ENCODE measurements around the gene ASTN2.

ASTN2 gene

DNA sequence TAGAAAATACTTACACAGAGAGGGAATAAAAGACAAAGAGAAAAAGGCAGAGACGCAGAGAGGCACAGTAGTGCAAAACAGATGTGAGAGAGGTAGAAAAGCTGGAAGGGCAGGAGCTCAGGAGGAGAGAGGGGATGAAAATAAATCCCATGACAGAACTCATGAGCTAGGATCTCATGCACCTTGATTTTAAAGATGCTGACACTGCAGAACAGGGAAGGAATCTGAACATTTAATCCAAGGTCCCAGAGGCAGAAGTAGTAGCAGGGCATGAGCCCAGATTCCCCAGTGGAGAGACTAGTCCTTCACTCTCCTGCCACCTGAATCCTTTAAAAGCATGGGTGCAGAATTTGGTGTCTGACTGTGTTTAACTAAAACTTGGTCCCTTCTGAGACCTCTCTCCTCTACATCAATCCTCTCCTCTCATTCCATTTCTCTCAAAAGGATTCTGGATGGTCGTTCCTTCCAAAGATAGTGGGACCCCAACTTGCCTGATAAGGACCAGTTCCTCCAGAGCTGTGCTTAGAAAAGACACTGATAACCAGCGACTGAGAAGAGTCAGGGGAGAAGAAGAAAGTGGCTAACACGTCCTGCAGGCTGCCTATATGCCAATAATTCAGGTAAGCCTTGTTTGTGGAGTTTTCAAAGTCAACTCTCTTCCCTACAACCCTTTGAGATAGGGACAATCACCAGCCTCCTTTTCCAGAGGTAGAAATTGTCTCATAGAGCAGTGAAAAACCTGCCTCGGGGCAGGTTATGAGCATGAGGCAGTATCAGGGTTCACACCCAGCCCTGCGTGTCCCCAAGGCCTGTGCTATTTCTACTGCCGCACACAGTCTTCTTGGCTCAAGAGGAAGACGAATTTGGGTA, 931.0 kb downstream of the ASTN2 start:
- no peak for DNase-seq (ENCODE audit: low spot score)

DNA sequence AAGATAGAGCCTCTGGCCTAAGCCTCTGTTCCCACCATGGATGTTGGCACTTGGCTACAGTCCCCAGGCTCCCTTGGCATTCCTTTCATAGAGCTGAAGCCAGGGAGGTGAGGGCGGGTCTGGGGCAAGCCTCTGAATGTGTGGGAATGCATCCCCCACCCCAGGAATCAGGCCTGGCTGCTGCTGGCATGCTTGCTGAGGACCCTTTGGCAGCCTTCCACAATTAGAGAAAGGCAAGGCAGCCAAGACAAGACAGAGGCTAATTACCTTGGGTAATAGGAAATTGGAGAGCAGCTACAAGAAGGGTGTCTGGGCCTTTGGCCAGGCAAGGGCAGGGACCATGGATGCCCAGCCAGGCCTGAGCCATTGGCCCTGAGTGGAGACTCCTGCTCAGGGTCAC, 932.1 kb downstream of the ASTN2 start:
- DNase-seq (ENCODE audit: low spot score), result no peak

DNA sequence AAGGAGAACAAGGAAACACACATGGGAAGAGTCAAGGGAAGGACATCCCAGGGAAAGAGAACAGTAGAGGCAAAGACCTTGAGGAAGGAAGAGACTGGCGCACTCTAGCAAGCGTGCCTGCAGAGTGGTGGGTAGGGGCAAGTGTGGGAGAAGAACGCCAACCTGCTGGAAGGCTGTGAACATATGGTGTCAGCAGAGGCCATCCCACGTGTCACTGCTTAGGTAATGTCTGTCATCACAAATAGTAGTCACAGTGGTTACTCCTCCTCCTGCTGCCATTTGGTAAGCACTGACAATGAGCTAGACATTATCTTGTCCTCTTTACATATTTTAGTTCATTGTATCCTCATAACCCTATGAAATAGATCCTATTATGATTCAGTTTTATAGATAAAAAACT, 934.2 kb downstream of the ASTN2 start:
- no peak for DNase-seq (ENCODE audit: low spot score)

DNA sequence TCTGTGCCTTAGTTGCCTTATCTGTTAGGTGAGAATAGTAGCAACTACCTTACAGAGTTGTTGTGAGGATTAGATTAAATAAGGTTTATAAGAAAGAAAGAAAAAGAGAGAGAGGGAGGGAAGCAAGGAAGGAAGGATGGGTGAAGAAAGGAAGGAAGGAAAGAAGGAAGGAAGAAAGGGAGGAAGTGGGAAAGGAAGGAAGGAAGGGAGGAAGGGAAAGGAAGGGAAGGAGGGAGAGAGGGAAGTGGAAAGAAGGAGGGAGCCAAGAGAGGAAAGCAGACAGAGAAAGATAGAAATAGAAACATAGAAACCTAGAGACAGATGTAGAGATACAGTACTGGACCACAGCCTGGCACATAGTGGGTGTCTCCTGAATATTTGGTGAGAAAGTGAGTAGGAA, 934.9 kb downstream of the ASTN2 start:
- no peak for DNase-seq (ENCODE audit: low spot score)

DNA sequence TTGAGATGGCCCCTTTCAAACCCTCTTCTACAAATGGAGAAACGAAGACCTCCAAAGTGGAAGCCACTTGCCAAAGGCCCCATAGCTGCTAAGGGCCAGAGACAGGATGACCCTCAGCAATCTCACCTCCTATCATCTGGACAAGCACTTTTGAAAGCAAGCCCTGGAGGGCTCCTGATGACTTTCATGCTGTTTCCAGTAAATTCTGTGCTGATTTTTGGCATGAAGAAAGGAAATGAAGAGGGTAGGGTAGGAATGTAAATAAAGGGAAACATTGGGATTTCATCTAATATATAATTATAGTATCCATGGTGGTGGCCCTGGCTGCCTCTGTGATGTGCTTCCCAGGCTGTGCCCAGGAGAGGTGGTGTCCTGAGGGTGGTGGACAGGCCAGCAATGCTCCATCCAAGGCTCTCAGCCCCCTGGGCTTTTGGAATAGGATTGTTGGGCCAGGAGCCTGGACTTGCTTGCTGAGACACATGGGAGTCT, 935.8 kb downstream of the ASTN2 start:
- no peak for DNase-seq (ENCODE audit: low spot score)

DNA sequence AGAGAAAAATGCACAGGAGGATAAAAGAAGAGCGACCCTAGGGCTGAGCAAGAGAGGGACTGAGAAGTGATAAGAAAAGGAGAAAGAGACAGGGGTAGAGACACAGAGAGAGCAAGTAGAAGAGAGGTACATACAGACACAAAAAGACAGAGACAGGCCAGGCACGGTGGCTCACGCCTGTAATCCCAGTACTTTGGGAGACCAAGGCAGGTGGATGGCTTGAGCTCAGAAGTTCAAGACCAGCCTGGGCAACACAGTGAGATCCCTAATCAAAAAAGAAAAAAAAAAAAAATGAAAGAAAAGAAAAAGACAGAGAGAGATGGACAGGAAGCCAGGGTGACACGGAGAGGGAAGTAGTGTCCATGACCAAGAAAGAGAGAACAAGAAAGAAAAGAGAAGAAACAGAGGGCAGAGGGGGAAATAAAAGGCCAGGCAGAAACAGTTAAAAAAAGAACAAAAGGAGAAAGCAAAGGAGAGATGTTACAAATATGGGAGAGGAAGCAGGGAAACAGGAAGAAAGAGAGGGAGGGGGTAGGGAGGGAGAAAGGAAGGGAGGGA, 937.2 kb downstream of the ASTN2 start:
- no peak for DNase-seq (ENCODE audit: low spot score)

DNA sequence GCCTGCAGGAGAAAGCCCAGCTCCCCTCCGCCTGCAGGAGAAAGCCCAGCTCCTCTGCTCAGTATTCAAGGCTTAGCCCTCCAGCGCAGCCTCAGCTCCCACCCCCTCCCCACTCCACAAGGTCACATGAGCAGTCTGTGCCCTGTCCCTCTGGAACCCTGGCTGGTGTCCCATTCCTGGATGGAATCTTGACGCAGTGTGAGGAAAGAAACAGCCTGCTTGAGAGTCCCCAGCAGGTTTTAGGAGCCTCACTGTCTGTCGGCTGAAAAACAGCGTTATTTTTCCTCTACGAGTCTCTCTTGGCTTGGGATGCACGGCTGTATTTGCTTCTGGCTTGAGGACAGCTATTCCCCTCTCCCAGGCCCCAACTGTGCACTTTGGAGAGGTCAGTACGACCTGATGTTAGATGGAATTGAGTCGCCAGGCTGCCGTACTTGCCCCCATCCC, 937.9 kb downstream of the ASTN2 start:
- no peak for DNase-seq (ENCODE audit: low spot score)

DNA sequence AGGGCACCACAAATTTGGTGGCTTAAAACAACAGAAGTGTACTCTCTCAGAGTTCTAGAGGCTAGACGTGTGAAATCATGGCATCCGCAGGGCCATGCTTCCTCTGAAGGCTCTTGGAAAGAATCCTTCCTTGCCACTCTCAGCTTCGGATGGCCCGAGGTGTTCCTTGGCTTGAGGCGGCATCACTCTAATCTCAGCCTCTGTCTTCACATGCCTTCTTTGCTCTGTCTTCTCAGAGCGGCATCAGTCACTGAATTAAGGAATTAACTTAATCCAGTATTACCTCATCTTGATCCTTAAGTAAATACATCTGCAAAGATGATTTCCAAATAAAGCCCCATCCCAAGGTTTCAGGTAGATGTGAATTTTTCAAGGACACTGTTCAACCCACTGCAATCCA, 938.9 kb downstream of the ASTN2 start:
- DNase-seq (ENCODE audit: low spot score), result no peak

DNA sequence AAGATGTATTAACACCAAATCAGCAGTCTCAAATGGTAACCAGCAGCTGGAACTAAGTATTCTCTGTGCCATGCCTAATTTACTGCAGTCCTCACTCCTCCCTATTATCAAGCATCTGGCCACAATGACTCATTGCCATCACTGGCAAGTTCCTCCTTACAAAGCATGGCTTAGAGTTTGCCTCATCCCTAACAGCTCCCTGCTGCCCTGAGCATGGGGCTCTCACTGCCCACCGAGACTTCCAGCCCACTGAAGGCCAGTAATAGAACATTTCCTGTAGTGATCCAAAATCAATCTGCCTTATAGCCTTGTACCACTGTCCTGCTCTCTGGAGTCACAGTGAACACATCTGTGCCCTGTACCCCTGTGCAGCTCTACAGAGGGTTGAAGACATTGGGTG, 939.7 kb downstream of the ASTN2 start:
- DNase-seq (ENCODE audit: low spot score), result no peak

DNA sequence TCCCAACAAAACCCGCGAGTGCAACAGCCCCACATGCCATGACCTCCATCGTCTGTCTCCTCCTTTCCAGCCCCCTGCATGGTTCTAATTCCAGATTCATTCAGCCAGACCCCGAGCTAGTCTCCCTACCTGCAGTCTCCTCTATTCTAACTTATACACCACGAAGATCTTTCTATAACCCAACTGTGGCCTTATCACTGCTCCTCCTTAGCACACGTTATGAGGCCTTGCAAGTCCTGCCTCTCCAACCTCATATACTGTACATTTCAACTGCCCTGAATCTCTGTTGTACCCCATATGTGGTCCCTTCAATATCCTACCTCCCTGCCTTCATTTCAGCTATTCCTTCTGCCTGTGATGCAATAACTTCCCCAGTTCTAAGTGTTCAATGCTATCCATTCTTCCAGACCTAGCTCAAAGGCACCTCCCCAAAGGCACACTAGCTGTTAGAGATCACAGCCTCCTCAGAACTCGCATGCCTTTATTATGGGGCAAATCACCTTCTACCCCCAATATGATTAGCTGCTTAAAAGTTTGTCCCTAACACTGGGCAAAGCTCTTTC, 942.8 kb downstream of the ASTN2 start:
- DNase-seq (ENCODE audit: low spot score), result no peak

DNA sequence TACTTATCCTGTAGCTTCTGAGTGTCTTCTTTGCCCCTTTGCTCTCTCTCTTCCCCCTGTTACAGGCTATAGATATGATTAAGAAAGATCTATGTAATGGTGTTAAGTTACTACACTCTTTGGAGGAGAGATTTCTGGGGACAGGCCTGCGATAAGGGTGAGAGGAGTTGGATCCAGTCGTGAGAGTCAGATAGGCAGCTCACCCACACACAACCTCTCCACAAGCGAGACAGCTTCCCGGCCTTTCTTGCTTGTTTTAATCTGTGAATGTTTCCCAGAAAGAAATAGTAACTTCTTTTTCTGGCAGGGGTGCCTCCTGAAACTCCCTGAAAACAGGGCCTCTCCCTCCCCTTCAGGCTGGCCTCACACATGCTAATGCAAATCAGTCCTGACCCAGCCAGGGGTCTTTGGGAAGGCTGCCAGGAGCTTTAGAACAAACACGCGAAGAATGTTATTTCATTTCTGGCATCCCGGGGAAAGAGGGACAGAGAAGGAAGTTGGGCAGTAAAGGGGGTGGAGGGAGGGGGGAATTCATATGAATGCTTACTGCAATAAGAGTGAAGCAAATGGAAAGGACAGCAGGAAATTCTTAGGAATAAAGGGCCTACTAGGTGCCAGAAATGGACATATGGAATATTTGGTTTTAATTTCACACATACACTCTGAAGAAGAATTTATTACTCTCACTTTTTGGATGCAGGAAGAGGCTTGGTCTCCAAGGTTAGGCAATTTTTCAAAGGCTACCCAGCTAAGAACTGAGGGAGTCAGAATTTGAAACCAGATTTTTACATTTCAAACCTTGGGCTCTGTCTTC, 943.6 kb downstream of the ASTN2 start:
- no peak for DNase-seq (ENCODE audit: low spot score)

DNA sequence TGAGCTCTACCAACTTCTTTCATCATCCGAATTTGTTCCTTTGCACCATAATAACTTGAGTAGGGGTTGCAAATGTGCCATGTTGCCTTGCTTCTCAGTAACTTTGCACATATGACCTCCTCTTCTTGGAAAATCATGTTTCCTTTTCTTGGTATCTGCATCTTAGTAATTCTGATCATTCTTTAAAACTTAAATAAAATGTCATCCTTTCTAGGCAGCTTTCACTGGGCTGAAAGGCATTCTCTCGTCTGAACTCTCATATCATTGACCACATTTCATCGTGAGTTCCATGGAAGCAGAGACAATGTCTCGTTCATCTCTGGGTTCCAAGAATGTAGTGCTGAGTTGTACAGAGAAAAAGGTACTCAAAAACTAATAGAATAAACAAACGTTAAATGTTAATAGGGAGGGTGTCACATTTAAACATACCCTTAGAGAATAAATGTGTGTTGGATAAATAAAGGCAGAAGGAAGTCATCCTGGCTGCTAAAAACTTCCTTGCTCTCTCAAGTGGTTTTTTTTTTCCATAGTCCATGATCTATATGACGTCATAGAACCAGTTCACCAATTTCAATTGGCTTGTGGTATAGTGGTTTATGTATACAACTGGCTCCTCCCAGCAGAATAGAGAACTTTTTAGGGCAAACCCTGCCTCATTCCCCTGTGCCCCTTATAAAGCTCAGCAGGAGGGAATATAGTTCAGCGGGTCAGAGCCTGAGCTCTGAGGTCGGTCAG, 945.9 kb downstream of the ASTN2 start:
- no peak for DNase-seq (ENCODE audit: low spot score)

DNA sequence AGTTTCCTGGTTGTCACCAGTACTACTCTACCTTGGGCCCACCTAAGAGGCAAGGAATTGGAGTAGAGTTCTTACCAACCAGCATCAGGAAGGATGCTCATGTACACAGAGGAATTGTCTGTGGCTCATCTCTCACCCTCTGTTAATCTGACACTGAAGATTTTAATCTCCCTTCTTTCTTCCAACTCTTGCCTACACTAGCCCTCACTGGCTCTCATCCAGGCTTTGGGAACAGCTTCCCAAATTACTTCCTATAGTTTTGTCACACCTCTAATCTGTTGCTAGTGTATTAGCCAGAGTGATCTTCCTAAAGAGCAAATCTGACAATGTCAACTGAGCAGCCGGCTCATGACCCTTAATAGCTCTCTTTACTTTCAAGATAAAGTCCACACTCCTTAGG, 946.5 kb downstream of the ASTN2 start:
- DNase-seq (ENCODE audit: low spot score), result no peak

DNA sequence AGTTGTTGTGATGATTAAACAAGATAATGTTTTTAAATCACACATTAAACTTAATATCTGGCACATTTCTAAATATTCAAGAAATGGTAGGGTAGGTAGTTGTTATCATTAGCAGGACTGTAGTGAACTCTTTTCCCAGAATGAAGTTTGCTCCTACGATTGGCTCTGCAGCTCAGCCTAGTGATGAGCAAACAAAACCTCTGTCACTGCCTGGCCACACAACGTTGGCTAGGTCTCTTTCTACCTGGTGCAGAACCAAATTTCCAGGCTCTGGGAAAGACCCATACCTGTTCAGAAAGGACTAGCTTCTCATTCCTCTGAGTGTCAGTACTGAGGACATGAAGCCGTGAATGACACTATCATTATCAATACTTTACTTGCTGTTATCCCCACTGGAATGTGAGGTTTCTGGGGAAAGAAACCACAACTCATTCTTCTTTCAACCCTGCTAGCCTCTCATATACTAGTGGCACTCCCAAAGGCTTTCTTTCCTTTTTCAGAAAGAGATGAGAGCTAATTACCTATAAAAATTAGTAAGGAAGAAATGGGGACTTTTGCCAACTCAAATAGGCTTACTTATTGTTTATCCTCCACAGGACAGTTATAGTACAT, 947.0 kb downstream of the ASTN2 start:
- no peak for DNase-seq (ENCODE audit: low spot score)

DNA sequence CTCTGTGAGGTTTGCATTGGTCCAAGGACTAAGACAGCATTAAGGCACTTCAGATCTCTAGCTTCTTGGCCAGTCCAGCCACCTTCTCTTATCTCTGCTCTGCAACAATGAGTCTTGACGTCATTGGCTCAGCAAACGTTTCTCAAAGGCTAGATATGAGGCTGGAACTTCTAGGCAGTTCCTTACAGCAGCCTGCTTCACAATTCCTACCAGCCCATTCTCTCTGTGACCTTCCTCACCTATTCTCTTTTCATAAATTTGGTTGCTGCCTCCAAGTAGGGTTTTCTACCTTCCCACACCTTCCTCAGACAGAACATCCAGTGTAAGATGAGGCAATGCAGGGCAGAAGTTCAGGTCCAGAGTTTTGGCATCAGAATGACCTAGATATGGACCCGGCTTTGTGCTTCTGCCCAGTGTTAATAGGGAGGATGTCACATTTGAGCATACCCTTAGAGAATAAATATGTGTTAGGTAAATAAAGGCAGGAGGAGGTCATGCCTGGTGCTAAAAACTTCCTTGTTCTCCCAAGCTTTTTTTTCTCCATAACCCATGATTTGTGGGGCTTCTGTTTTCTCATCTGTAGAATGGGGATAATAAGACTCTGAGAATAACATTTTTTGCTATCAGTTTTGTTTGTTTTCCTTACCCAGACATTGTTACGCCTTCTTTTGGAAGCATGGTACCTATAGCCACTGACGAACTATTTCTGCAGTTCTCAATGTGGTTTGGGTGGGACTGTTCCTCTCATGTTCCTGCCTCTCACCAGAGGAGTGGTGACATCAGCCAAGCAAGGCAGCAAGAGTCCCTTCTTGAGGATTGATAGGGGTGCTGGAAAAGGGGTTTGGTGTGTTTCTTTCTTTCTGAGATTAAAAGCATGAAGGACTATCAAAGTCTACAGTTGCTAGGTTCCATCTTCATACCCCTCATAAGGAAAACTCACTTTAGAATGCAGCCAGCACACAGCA, 948.3 kb downstream of the ASTN2 start:
- no peak for DNase-seq (ENCODE audit: low spot score)

DNA sequence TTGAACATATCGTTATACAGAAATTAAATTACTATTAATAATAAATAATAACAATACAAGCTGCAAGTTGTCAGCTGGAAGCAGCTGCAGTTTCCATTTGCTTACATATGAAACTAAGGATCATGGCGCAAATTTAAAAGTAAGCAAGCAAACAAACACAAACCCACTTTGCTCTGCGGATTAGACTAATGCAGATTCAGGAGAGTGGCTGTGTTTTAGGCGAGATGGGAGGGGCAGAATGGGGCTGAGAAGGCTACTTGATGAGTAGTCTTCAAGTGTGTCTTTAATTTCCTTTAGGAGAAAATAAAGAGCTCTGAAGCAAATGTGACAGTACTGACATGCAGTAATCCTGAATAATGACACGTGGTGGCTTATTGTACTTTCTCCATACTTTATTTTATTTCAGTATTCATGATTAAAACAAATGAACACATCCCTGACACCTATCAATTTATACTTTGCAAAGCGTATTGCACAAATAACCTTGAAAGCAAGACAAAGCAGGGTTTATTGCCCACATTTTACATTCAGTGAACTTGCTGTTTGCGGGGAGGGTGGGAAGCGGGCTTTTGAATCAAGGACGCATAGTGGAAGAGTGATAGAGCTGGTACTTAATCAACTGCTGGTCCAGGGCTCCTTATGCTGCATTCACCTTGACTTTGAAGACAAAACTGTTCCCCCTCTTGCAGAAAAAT, 949.1 kb downstream of the ASTN2 start:
- DNase-seq (ENCODE audit: low spot score), result no peak

DNA sequence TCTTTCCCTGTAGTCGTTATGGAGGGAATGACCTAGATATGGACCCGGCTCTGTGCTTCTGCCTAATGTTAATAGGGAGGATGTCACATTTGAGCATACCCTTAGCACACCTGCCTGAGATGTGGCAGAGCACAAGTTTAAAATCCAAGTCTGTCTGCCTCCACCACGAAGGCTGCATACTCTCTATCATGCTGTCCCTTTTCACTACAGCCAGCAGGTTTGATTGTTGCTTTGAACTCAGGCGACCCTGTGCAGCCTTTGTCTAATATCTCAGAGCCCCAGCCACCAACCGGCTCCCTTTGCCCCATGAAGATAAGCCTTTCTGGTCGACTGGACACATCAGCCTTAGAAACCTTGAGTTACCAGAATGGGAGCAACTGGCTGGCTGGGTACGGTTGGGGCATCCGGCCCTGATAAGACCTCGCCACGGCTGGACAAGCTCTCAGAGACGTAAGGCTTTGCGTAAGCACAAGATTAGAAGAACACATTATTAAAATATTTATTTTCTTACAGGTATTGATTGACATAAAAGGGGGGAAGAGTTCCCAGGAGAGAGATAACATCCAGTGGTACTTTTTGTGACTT, 949.8 kb downstream of the ASTN2 start:
- no peak for DNase-seq (ENCODE audit: low spot score)

DNA sequence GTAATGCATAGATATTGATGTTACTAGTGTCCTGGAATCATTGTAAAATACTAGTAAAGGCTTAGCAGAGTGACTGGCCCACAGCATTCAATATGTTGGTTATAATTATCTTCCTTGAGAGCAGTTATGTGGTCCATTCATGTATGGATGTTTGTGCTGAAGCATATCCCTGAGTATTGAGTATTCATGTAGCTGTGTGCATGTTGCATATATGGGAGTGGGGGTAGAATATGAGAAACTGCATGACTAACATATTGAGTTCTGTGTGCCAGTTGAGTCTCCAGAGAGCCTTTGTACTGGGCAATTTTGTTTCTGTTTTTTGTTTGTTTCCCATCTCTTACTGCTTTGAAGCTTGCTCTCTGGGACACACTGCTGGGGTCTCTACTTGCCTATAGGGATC, 950.4 kb downstream of the ASTN2 start:
- DNase-seq (ENCODE audit: low spot score), result no peak

DNA sequence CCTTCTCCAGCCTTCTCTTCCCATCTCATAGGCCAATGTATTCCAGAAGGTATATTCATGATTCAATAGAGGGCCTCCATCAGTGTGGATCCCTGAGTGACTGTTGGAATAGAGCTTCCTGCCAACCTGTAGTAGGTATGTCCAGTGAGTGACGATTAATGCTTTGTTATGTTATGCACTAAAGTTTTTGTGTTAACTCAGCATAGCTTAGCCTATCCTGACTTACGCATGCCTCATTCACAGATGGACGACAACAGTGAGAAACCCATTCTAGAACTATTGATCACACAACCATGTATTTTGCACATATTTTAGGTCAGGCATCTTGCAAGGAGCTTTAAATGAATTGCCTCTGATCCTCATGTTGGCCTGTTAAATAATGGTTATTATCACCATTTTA, 953.2 kb downstream of the ASTN2 start:
- DNase-seq (ENCODE audit: low spot score), result no peak

Measured in RKO (cell line).